Stomach smooth muscle (tissue), 2 donors: Measurements from ENCODE around the gene LRRC45.

Source experiments
- H3K27ac ChIP-seq: one replicate; pipeline ENCODE4 v1.7.0; 2013; ENCODE audit warnings: mild to moderate bottlenecking, low read length, inconsistent platforms
- H3K27me3 ChIP-seq, 2 donors: one replicate each; pipeline ENCODE4 v1.7.0; 2013; ENCODE audit warnings: low read length in 2 of 2; ENCODE audit not compliant: insufficient read depth in 2 of 2, control insufficient read depth in 1 of 2
- H3K36me3 ChIP-seq, 2 donors: one replicate each; pipeline ENCODE4 v1.7.0; 2013; ENCODE audit warnings: low read length in 2 of 2; ENCODE audit not compliant: control insufficient read depth in 2 of 2, insufficient read depth in 2 of 2
- H3K4me1 ChIP-seq: one replicate; pipeline ENCODE4 v1.7.0; 2013; ENCODE audit warnings: low read length; ENCODE audit not compliant: control insufficient read depth, insufficient read depth
- H3K4me3 ChIP-seq, 2 donors: one replicate each; pipeline ENCODE4 v1.7.0; 2013; ENCODE audit warnings: low read length in 2 of 2
- H3K9ac ChIP-seq, 2 donors: one replicate each; pipeline ENCODE4 v1.7.0; 2013; ENCODE audit warnings: low read length in 2 of 2, mild to moderate bottlenecking in 1 of 2
- H3K9me3 ChIP-seq, 2 donors: one replicate each; pipeline ENCODE4 v1.7.0; 2013; ENCODE audit warnings: low read length in 2 of 2; ENCODE audit not compliant: control insufficient read depth in 2 of 2
- donor health status: healthy.
- donor health status: Pancreatic carcinoma.

Gene LRRC45

GRCh38 chr17:81994593-81995462 is 28.3 kb upstream of the LRRC45 start:
- Histone ChIP-seq H3K9ac (no peak overlapping the region), H3K27me3 (no peaks in the 10 kb centered on the region), H3K36me3 (peaks cover 0 to 5% of the 10 kb centered on the region in 2 donors), H3K4me3 (no peak overlapping the region), H3K9me3 (no peaks in the 10 kb centered on the region), H3K27ac (no peak overlapping the region), H3K4me1 (peaks cover 23% of the 10 kb centered on the region)

GRCh38 chr17:81995463-81996231 is 27.5 kb upstream of the LRRC45 start:
- Histone ChIP-seq H3K9ac (no peak overlapping the region), H3K9me3 (no peaks in the 10 kb centered on the region), H3K36me3 (peaks cover 0 to 5% of the 10 kb centered on the region in 2 donors), H3K27me3 (no peaks in the 10 kb centered on the region), H3K27ac (no peak overlapping the region), H3K4me1 (peaks cover 23% of the 10 kb centered on the region), H3K4me3 (no peak overlapping the region)

- Histone ChIP-seq H3K27me3 (no peaks in the 10 kb centered on the region), H3K9me3 (no peaks in the 10 kb centered on the region), H3K4me3 (no peak overlapping the region), H3K36me3 (peaks cover 0 to 5% of the 10 kb centered on the region in 2 donors), H3K9ac (no peak overlapping the region), H3K4me1 (peaks cover 17% of the 10 kb centered on the region), H3K27ac (no peak overlapping the region)
Measured at GRCh38 chr17:81996232-81996756, 26.8 kb upstream of the LRRC45 start.

- Histone ChIP-seq H3K9ac (no peak overlapping the region), H3K27ac (no peak overlapping the region), H3K36me3 (peaks cover 0 to 5% of the 10 kb centered on the region in 2 donors), H3K4me3 (no peak overlapping the region), H3K27me3 (no peaks in the 10 kb centered on the region), H3K4me1 (peaks cover 11% of the 10 kb centered on the region), H3K9me3 (no peaks in the 10 kb centered on the region)
Measured at GRCh38 chr17:81996757-81997441, 26.2 kb upstream of the LRRC45 start.

GRCh38 chr17:81998212-81998611 is 24.9 kb upstream of the LRRC45 start:
- Histone ChIP-seq H3K4me1 (peaks cover 3% of the 10 kb centered on the region), H3K27me3 (no peaks in the 10 kb centered on the region), H3K9me3 (no peaks in the 10 kb centered on the region), H3K36me3 (peaks cover 0 to 5% of the 10 kb centered on the region in 2 donors), H3K4me3 (no peak overlapping the region), H3K27ac (no peak overlapping the region), H3K9ac (no peak overlapping the region)

GRCh38 chr17:81998691-81999438 is 24.2 kb upstream of the LRRC45 start:
- Histone ChIP-seq H3K27me3 (no peaks in the 10 kb centered on the region), H3K9me3 (no peaks in the 10 kb centered on the region), H3K4me1 (peaks cover 7% of the 10 kb centered on the region), H3K36me3 (peaks cover 0 to 3% of the 10 kb centered on the region in 2 donors), H3K9ac (no peak overlapping the region), H3K27ac (no peak overlapping the region), H3K4me3 (no peak overlapping the region)

- Histone ChIP-seq H3K27ac (no peak overlapping the region), H3K9me3 (no peaks in the 10 kb centered on the region), H3K27me3 (no peaks in the 10 kb centered on the region), H3K4me3 (no peak overlapping the region), H3K36me3 (peaks cover 0 to 3% of the 10 kb centered on the region in 2 donors), H3K4me1 (peaks cover 14% of the 10 kb centered on the region), H3K9ac (no peak overlapping the region)
Measured at GRCh38 chr17:81999587-81999975, 23.5 kb upstream of the LRRC45 start.

- H3K36me3 ChIP-seq, result peaks cover 0 to 3% of the 10 kb centered on the region in 2 donors
- H3K4me1 ChIP-seq, result peaks cover 14% of the 10 kb centered on the region
- no peaks in the 10 kb centered on the region for H3K27me3 ChIP-seq
- no peak overlapping the region for H3K4me3 ChIP-seq
- H3K27ac ChIP-seq, result no peak overlapping the region
- H3K9me3 ChIP-seq, result no peaks in the 10 kb centered on the region
- H3K9ac ChIP-seq, result no peak overlapping the region
Measured at GRCh38 chr17:81999976-82000802, 22.9 kb upstream of the LRRC45 start.

GRCh38 chr17:82000803-82001570 is 22.1 kb upstream of the LRRC45 start:
- Histone ChIP-seq H3K36me3 (peaks cover 0 to 3% of the 10 kb centered on the region in 2 donors), H3K4me3 (no peak overlapping the region), H3K27me3 (no peaks in the 10 kb centered on the region), H3K4me1 (peaks cover 20% of the 10 kb centered on the region), H3K9ac (no peak overlapping the region), H3K27ac (no peak overlapping the region), H3K9me3 (no peaks in the 10 kb centered on the region)
